Parathyroid adenoma (tissue), 2 donors: ENCODE measurements around the gene RAB3A.
A peak's percentile ranks its signal among the peaks of the same experiment; 100 is the strongest.

Experiments
- H2AFZ ChIP-seq: fragments of 300-600 bp; sonication (generic); one replicate; pipeline ENCODE4 v1.7.0; 2017; ENCODE audit warnings: antibody characterized with exemption, mild to moderate bottlenecking
- H3K27ac ChIP-seq: fragments of 300-600 bp; sonication (generic); one replicate; pipeline ENCODE4 v1.7.0; 2017
- H3K27me3 ChIP-seq: fragments of 300-600 bp; sonication (generic); one replicate; pipeline ENCODE4 v1.7.0; 2017; ENCODE audit warnings: low read length; ENCODE audit not compliant: control insufficient read depth, insufficient read depth
- H3K36me3 ChIP-seq: fragments of 300-600 bp; sonication (generic); one replicate; pipeline ENCODE4 v1.7.0; 2017; ENCODE audit warnings: low read length; ENCODE audit not compliant: control insufficient read depth, insufficient read depth
- H3K4me1 ChIP-seq: fragments of 300-600 bp; sonication (generic); one replicate; pipeline ENCODE4 v1.7.0; 2017; ENCODE audit warnings: control low read depth
- H3K4me2 ChIP-seq: fragments of 300-600 bp; sonication (generic); one replicate; pipeline ENCODE4 v1.7.0; 2017; ENCODE audit warnings: low read length
- H3K4me3 ChIP-seq: fragments of 300-600 bp; sonication (generic); one replicate; pipeline ENCODE4 v1.7.0; 2017; ENCODE audit warnings: low read depth, low read length
- H3K79me2 ChIP-seq: fragments of 300-600 bp; sonication (generic); one replicate; pipeline ENCODE4 v1.7.0; 2017; ENCODE audit warnings: control low read depth
- H3K9ac ChIP-seq: fragments of 300-600 bp; sonication (generic); one replicate; pipeline ENCODE4 v1.7.0; 2017; ENCODE audit warnings: mild to moderate bottlenecking
- H3K9me3 ChIP-seq: fragments of 300-600 bp; sonication (generic); one replicate; pipeline ENCODE4 v1.7.0; 2017; ENCODE audit warnings: low read length; ENCODE audit not compliant: control insufficient read depth
- TF ChIP-seq, protein P1 (sequence below): fragments of 300-600 bp; sonication (generic); IDR thresholded peaks from one replicate; pipeline ENCODE4 v1.7.0; 2017; ENCODE audit warnings: antibody characterized with exemption, mild to moderate bottlenecking
- donor health status: primary hyperparathyroidism.

RAB3A gene

DNA sequence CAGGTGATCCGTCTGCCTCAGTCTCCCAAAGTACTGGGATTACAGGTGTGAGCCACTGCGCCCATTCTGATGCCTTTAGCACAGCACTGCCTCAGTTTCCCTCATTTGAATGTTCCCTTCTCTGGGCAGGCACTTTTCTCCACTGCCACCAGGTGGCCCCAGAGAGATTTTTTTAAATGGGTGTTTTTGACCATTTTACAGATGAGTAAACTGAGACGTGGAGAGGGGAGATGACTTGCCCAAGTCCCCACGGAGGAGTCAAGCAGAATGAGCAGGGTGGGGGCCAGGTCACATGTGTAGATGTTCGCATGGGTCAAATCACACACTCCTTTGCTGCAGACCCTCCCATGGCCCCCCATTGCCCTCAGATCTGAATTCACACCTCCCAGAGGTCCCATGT is 25.6 kb upstream of the RAB3A start:
- H3K4me2 ChIP-seq: no peak overlapping the region

DNA sequence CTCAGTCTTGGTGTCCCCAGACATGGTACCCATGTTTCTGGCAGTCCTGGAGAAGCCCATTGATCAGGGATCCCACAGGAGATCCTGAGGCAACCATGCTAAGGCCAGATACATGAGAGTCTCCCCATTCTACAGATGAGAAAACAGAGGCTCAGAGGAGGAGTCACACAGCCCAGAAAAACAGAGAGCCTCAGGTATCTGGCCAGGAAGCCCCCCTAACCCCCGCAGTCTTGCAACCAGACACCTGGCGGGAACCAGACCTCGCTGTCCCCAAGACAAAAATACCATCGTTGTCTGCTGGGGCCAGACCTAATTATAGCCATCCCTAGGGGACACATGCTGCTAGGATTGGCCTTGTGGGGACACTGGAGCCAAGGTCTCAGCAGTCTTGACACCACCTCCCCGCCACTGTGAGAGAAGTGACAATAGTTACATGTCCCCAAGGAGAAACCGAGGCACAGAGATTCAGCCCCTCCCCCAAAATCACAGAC is 24.0 kb upstream of the RAB3A start:
- H3K4me2 ChIP-seq: no peak overlapping the region
- no peaks in the 10 kb centered on the region for H3K27me3 ChIP-seq
- no peak overlapping the region for H2AFZ ChIP-seq
- H3K9ac ChIP-seq: no peak overlapping the region
- H3K27ac ChIP-seq: no peak overlapping the region
- H3K79me2 ChIP-seq: no peaks in the 10 kb centered on the region
- TF ChIP-seq, protein P1, sequence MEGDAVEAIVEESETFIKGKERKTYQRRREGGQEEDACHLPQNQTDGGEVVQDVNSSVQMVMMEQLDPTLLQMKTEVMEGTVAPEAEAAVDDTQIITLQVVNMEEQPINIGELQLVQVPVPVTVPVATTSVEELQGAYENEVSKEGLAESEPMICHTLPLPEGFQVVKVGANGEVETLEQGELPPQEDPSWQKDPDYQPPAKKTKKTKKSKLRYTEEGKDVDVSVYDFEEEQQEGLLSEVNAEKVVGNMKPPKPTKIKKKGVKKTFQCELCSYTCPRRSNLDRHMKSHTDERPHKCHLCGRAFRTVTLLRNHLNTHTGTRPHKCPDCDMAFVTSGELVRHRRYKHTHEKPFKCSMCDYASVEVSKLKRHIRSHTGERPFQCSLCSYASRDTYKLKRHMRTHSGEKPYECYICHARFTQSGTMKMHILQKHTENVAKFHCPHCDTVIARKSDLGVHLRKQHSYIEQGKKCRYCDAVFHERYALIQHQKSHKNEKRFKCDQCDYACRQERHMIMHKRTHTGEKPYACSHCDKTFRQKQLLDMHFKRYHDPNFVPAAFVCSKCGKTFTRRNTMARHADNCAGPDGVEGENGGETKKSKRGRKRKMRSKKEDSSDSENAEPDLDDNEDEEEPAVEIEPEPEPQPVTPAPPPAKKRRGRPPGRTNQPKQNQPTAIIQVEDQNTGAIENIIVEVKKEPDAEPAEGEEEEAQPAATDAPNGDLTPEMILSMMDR: no peak
- peaks cover 6% of the 10 kb centered on the region for H3K4me1 ChIP-seq
- no peak overlapping the region for H3K4me3 ChIP-seq
- H3K9me3 ChIP-seq: no peaks in the 10 kb centered on the region
- H3K36me3 ChIP-seq: no peaks in the 10 kb centered on the region

More for the DNA sequence above, 25.6 kb upstream of the RAB3A start:
- H2AFZ ChIP-seq: no peak overlapping the region
- no peaks in the 10 kb centered on the region for H3K79me2 ChIP-seq
- peaks cover 4% of the 10 kb centered on the region for H3K4me1 ChIP-seq
- no peaks in the 10 kb centered on the region for H3K9me3 ChIP-seq
- TF ChIP-seq, protein P1: peak; percentile 25
- no peaks in the 10 kb centered on the region for H3K36me3 ChIP-seq
- no peak overlapping the region for H3K4me3 ChIP-seq
- H3K27ac ChIP-seq: no peak overlapping the region
- no peaks in the 10 kb centered on the region for H3K27me3 ChIP-seq
- no peak overlapping the region for H3K9ac ChIP-seq

DNA sequence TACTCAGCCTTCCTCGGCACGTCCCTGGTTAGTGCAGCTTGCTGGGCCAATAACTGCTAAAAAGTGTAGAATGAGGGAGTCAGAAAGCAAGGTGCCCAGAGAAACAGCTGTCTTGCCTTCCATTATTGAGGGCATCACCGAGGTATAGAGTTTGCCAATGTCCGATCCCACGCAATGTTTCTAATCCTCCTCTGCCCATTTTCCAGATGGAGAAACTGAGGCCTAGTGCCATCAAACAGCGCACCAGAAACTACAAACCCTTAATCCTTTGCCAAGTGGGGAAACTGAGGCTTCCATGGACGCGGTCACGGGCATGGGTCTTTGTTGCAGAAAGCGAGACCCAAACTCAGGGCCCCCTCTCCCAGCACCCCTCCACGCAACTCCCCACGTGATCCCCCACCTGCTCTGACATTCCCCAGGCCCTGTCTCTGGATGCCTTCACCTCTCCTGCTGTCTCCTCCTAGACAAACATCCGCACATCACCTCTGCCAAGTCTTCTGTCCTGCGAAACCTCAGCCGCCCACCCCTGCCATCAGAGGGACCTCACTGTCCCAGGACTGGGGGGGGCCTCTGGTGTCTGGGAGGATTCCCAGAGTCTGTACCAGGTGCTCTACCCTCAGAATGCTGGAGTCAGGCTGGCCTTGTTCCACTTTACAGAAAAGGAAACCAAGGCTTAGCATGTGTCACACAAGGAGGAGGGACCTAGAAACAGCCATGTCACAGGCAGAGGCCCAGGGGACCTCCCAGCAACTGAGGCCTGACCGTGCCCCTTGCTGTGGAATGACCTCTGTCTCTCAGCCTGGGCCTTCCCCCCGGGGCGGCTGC is 23.3 kb upstream of the RAB3A start:
- H3K4me1 ChIP-seq: peaks cover 6% of the 10 kb centered on the region
- H3K4me3 ChIP-seq: no peak overlapping the region
- H3K27ac ChIP-seq: no peak overlapping the region
- no peak overlapping the region for H3K9ac ChIP-seq
- no peak overlapping the region for H2AFZ ChIP-seq
- H3K36me3 ChIP-seq: no peaks in the 10 kb centered on the region
- H3K4me2 ChIP-seq: no peak overlapping the region
- TF ChIP-seq, protein P1: no peak
- H3K79me2 ChIP-seq: no peaks in the 10 kb centered on the region
- H3K9me3 ChIP-seq: no peaks in the 10 kb centered on the region
- no peaks in the 10 kb centered on the region for H3K27me3 ChIP-seq

DNA sequence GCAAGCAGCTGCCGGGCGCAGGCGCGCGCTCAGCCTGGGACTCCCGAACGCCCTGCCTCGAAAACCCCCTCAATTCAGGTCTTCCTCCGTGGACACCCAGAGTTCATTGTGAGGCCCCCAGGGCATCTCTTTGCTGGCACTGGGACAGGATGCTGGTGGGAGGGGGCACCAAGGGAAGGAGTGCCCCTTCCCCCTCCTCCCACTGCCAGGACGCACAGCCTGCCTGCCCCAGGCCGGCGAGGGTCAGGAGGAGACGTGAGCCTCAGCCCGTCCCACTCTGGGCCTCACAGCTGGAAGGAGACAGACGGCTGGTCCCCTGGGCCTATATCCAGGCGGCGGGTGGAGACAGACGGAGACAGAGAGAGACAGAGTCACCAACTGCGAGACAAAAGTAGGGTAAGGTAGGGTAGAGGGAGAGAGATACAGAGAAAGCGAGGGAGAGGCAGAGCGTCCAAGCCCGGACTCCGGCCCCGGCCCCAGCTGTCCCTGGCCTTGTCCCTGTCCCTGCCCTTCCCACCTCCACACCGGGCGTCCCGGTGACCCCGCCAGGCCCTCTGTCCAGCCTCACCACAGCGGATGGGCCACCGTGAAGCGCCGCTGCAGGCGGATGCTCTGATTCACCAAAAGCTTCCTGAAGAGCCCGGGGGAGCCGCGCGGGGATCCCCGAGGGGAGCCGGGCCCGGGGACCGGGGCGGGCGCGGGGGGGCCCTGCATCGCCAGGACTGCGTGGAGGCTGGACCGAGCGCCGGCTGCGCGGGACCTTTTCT is 22.0 kb upstream of the RAB3A start, which contains the start of gene PDE4C:
Gene PDE4C (minus strand): TSS at position 737 of the 767 bp plus-strand sequence. CDS start 23 bp downstream, at position 714.
- H3K4me2 ChIP-seq: peak within 1 kb of the TSS; percentile 77
- no peaks in the 10 kb centered on the region for H3K27me3 ChIP-seq
- no peak within 1 kb of the TSS for H3K9ac ChIP-seq
- H3K27ac ChIP-seq: no peak within 1 kb of the TSS
- TF ChIP-seq, protein P1: no peak
- peak within 1 kb of the TSS; percentile 74 for H2AFZ ChIP-seq
- no peaks in the 10 kb centered on the region for H3K9me3 ChIP-seq
- H3K79me2 ChIP-seq: no peaks in the 10 kb centered on the region
- peaks cover 6% of the 10 kb centered on the region for H3K4me1 ChIP-seq
- H3K4me3 ChIP-seq: no peak within 1 kb of the TSS
- no peaks in the 10 kb centered on the region for H3K36me3 ChIP-seq
